Erythroblast (primary cell): Measurements from ENCODE around the gene LTF.
"Not testable (repeated sequence)": the region's sequence is repeated elsewhere in the genome, so short reads cannot be mapped to it uniquely, and the experiment has no call there.

ENCODE experiments used
- DNase-seq, 2 experiments: peaks; one replicate each; lab custom pipeline; 2025; lab: John Stamatoyannopoulos, UW
- GATA1 ChIP-seq: IDR thresholded peaks from 2 replicates; pipeline ENCODE4 v1.6.1; 2011; ENCODE audit warnings: low read depth, mild to moderate bottlenecking, control low read depth, low read length, moderate library complexity
- POLR2A ChIP-seq: IDR thresholded peaks from 2 replicates; pipeline ENCODE4 v1.6.1; 2011; ENCODE audit warnings: mild to moderate bottlenecking, low read length

LTF gene

GRCh38 chr3:46399098-46399497, 65.6 kb downstream of the LTF start:
- no peak for TF ChIP-seq GATA1
- no peak for TF ChIP-seq POLR2A
- DNase-seq, result no peak

GRCh38 chr3:46398186-46398955, 66.3 kb downstream of the LTF start:
- no peak for TF ChIP-seq GATA1
- no peak for TF ChIP-seq POLR2A
- no peak for DNase-seq

- DNase-seq, result no peak
- TF ChIP-seq POLR2A, result no peak
- TF ChIP-seq GATA1, result no peak
These were observed 67.6 kb downstream of the LTF start for GRCh38 chr3:46397111-46397510.

GRCh38 chr3:46395766-46396530, 68.8 kb downstream of the LTF start:
- DNase-seq, result no peak
- no peak for TF ChIP-seq GATA1
- TF ChIP-seq POLR2A, result peak; percentile 24

GRCh38 chr3:46395210-46395661, 69.5 kb downstream of the LTF start:
- peak; percentile 46 to 61 for DNase-seq
- TF ChIP-seq GATA1 (no peak), POLR2A (no peak)

GRCh38 chr3:46393554-46394434, 70.9 kb downstream of the LTF start:
- TF ChIP-seq POLR2A (no peak), GATA1 (no peak)
- DNase-seq, result peak in 1 of 2 experiments; percentile 28

GRCh38 chr3:46393011-46393410, 71.7 kb downstream of the LTF start:
- TF ChIP-seq POLR2A (no peak), GATA1 (no peak)
- no peak for DNase-seq

- not testable (repeated sequence) for DNase-seq
These were observed 73.2 kb downstream of the LTF start for GRCh38 chr3:46391526-46391925.

- no peak for DNase-seq
- no peak for TF ChIP-seq GATA1
- TF ChIP-seq POLR2A, result no peak
These were observed 75.4 kb downstream of the LTF start for GRCh38 chr3:46389306-46389705.

GRCh38 chr3:46388847-46389246, 75.9 kb downstream of the LTF start:
- DNase-seq, result peak in 1 of 2 experiments; percentile 37

- no peak for TF ChIP-seq GATA1
- TF ChIP-seq POLR2A, result no peak
- DNase-seq, result no peak
These were observed 78.5 kb downstream of the LTF start for GRCh38 chr3:46386205-46386604.
